Measurements from ENCODE around the gene MED16. TPM values are rescaled to one million over a fixed set of nuclear protein-coding genes. Genes with fewer than 3 reads are reported as not detected.
A peak's percentile ranks its signal among the peaks of the same experiment; 100 is the strongest.

The MED16 gene
- total and polyA plus RNA-seq, 12 donors: 5.3 to 139 (median 62.6) TPM

- DNase-seq: peak in 1 of 7 donors; percentile 26
- WGBS, 4 donors: 84 to 88% (median 87%) methylated on average over 5 to 29 of the region's 29 CpGs
- H3K27me3 ChIP-seq: no peaks in the 10 kb centered on the region
- TF ChIP-seq CTCF (IDR thresholded peaks at IDR 0.05): no peak
- peaks cover 14 to 25% of the 10 kb centered on the region in 2 donors for H3K4me1 ChIP-seq (replicated peaks in 1 of 2)
- H3K27ac ChIP-seq: peak overlapping the region in 3 of 5 donors; percentile 65 to 73 (median 70)
- no peak overlapping the region for H3K4me3 ChIP-seq
- no peaks in the 10 kb centered on the region for H3K9me3 ChIP-seq (replicated peaks in 1 of 3)
- intact Hi-C loops (cut with DNase I): no loop called here
- no peaks in the 10 kb centered on the region for H3K36me3 ChIP-seq (replicated peaks in 1 of 2)
Measured at GRCh38 chr19:934197-934840, 41.3 kb upstream of the MED16 start.

DNA sequence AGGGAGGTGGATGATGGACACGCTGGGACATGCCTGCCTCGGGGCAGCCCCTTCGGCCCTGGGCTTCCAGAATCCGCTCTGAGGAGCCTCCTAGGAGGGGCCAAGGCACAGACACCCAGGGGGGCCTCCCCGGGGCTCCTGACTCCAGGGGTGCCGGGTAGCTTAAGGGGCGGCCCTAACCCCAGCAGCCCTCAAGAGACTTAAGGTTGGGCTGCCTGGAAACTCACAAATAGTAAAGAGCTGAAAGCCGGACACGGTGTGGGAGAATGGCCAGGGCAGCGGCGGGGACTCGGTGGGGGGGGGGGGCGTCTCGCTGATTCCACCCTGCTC is 40.5 kb upstream of the MED16 start:
- intact Hi-C loops (cut with DNase I): no loop called here
- TF ChIP-seq CTCF (IDR thresholded peaks at IDR 0.05): no peak
- no peak for TF ChIP-seq POLR2A (IDR thresholded peaks at IDR 0.05)
- H3K4me3 ChIP-seq: no peak overlapping the region
- H3K27me3 ChIP-seq: no peaks in the 10 kb centered on the region
- no peak for DNase-seq
- H3K36me3 ChIP-seq (replicated peaks in 1 of 2): no peaks in the 10 kb centered on the region
- H3K27ac ChIP-seq: peak overlapping the region in 2 of 5 donors; percentile 54 to 79
- 54 to 75% (median 70%) methylated on average over 7 to 14 of the region's 14 CpGs for WGBS, 4 donors
- peaks cover 14 to 25% of the 10 kb centered on the region in 2 donors for H3K4me1 ChIP-seq (replicated peaks in 1 of 2)
- H3K9me3 ChIP-seq (replicated peaks in 1 of 3): no peaks in the 10 kb centered on the region

GRCh38 chr19:932648-933552 is 39.9 kb upstream of the MED16 start:
- intact Hi-C loops (cut with DNase I): no loop called here
- H3K27ac ChIP-seq: peak overlapping the region in 3 of 5 donors; percentile 38 to 79 (median 54)
- 57 to 67% (median 62%) methylated on average over 27 to 54 of the region's 54 CpGs for WGBS, 4 donors

More at GRCh38 chr19:932648-933552, 39.9 kb upstream of the MED16 start:
- DNase-seq: peak in 6 of 7 donors; percentile 33 to 80 (median 59)
- TF ChIP-seq POLR2A (IDR thresholded peaks at IDR 0.05): no peak
- no peak for TF ChIP-seq CTCF (IDR thresholded peaks at IDR 0.05)
- H3K4me3 ChIP-seq: no peak overlapping the region
- peaks cover 14 to 25% of the 10 kb centered on the region in 2 donors for H3K4me1 ChIP-seq (replicated peaks in 1 of 2)
- no peaks in the 10 kb centered on the region for H3K27me3 ChIP-seq
- H3K9me3 ChIP-seq (replicated peaks in 1 of 3): no peaks in the 10 kb centered on the region
- H3K36me3 ChIP-seq (replicated peaks in 1 of 2): no peaks in the 10 kb centered on the region

Data from adrenal gland (tissue), 12 donors.